ENCODE data around the gene ETV2. TPM values are rescaled to one million over a fixed set of nuclear protein-coding genes. Genes with fewer than 3 reads are reported as not detected.

The ETV2 gene
- total RNA-seq, 1 experiment from 2014 or later, result 1.5 TPM

GRCh38 chr19:35693835-35694599, 52.5 kb downstream of the ETV2 start (continued):
- TF ChIP-seq ATF3 (IDR thresholded peaks at IDR 0.05), result no peak
- no peak for TF ChIP-seq EZH2 (IDR thresholded peaks at IDR 0.05)
- TF ChIP-seq SP1 (IDR thresholded peaks at IDR 0.05; ENCODE audit: low read depth), result 0 out of 2 replicates have a peak, but pooled peaks have one; percentile 26
- no peak for TF ChIP-seq MAX (IDR thresholded peaks at IDR 0.05)

Other genes with a start within 250 kb of the ETV2 start
- not detected for gene FFAR2, start 193.5 kb upstream of the ETV2 start, total RNA-seq (2021; ENCODE audit: unreplicated experiment)
- gene KRTDAP, start 151.3 kb upstream of the ETV2 start, total RNA-seq (2021; ENCODE audit: unreplicated experiment), result 0.74 TPM
- gene DMKN, start 128.1 kb upstream of the ETV2 start, total RNA-seq (2021; ENCODE audit: unreplicated experiment), result 246 TPM
- 0.66 TPM for gene SBSN, start 113.4 kb upstream of the ETV2 start, total RNA-seq (2021; ENCODE audit: unreplicated experiment)
- not detected for gene GAPDHS, start 108.3 kb upstream of the ETV2 start, total RNA-seq (2021; ENCODE audit: unreplicated experiment)
- gene TMEM147, start 96.1 kb upstream of the ETV2 start, total RNA-seq (2021; ENCODE audit: unreplicated experiment), result 128 TPM
- gene ATP4A, start 78.1 kb upstream of the ETV2 start, total RNA-seq (2021; ENCODE audit: unreplicated experiment), result 0.27 TPM
- gene PMIS2, start 55.6 kb upstream of the ETV2 start, total RNA-seq (2021; ENCODE audit: unreplicated experiment), result not detected
- 31.7 TPM for gene HAUS5, start 29.0 kb upstream of the ETV2 start, total RNA-seq (2021; ENCODE audit: unreplicated experiment)
- gene RBM42, start 12.7 kb upstream of the ETV2 start, total RNA-seq (2021; ENCODE audit: unreplicated experiment), result 87.2 TPM
- gene COX6B1, start 6.6 kb downstream of the ETV2 start, total RNA-seq (2021; ENCODE audit: unreplicated experiment), result 496 TPM
- gene UPK1A, start 24.8 kb downstream of the ETV2 start, total RNA-seq (2021; ENCODE audit: unreplicated experiment), result 0.69 TPM
- gene ZBTB32, start 62.8 kb downstream of the ETV2 start, total RNA-seq (2021; ENCODE audit: unreplicated experiment), result not detected
- gene KMT2B, start 76.3 kb downstream of the ETV2 start, total RNA-seq (2021; ENCODE audit: unreplicated experiment), result 29.9 TPM
- 8.3 TPM for gene IGFLR1, start 100.7 kb downstream of the ETV2 start, total RNA-seq (2021; ENCODE audit: unreplicated experiment)
- 15.6 TPM for gene U2AF1L4, start 103.7 kb downstream of the ETV2 start, total RNA-seq (2021; ENCODE audit: unreplicated experiment)
- 55.3 TPM for gene PSENEN, start 103.9 kb downstream of the ETV2 start, total RNA-seq (2021; ENCODE audit: unreplicated experiment)
- gene LIN37, start 106.8 kb downstream of the ETV2 start, total RNA-seq (2021; ENCODE audit: unreplicated experiment), result 10.1 TPM
- 0.93 TPM for gene HSPB6, start 115.3 kb downstream of the ETV2 start, total RNA-seq (2021; ENCODE audit: unreplicated experiment)
- 42.5 TPM for gene PROSER3, start 116.4 kb downstream of the ETV2 start, total RNA-seq (2021; ENCODE audit: unreplicated experiment)
- gene ARHGAP33, start 133.8 kb downstream of the ETV2 start, total RNA-seq (2021; ENCODE audit: unreplicated experiment), result 30.2 TPM
- gene PRODH2, start 171.1 kb downstream of the ETV2 start, total RNA-seq (2021; ENCODE audit: unreplicated experiment), result 0.44 TPM
- gene NPHS1, start 210.8 kb downstream of the ETV2 start, total RNA-seq (2021; ENCODE audit: unreplicated experiment), result 0.57 TPM
- gene KIRREL2, start 215.2 kb downstream of the ETV2 start, total RNA-seq (2021; ENCODE audit: unreplicated experiment), result 1.3 TPM
- 41.2 TPM for gene APLP1, start 226.8 kb downstream of the ETV2 start, total RNA-seq (2021; ENCODE audit: unreplicated experiment)

Data from HCT116 (cell line).